Keratinocyte (primary cell): ENCODE results near the gene RTP2.

ENCODE experiments used
- CTCF ChIP-seq, 3 experiments: IDR thresholded peaks in 1 of 3; conservative IDR thresholded peaks in 1 of 3; optimal IDR thresholded peaks in 1 of 3; 2 replicates in 2 of 3; 3 replicates in 1 of 3; pipeline versions ENCODE3 to v1.5.1; 2011; ENCODE audit warnings: low read length in 3 of 3, mild to moderate bottlenecking in 3 of 3, moderate library complexity in 2 of 3, control low read depth in 1 of 3, inconsistent platforms in 1 of 3; ENCODE audit not compliant: insufficient read depth in 2 of 3; ENCODE audit errors: extremely low read depth in 1 of 3
- EZH2 ChIP-seq: IDR thresholded peaks from one replicate; pipeline ENCODE4 v1.6.1; 2012; ENCODE audit warnings: inconsistent platforms, mild to moderate bottlenecking, low read length, moderate library complexity

DNA sequence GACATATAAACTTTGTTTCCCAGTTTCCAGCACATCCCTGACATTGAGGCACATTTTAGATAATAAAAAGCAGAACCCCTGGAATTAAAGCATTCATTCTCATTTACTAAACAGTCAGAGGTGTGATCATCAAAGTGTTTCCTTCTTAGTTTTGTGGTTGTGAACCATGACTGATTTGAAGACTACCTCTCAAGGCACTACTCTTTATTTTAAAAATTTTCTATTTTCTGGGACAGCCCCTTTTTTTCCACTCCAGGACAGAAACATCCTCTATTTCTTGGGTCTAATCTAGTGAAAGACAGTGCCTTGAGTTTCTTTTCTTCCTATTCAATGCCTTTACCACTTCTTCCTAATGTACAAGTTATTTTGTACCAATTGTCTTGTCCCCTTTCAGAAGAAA is 37.3 kb downstream of the RTP2 start:
- TF ChIP-seq CTCF (optimal IDR thresholded peaks at IDR 0.05 in 1 of 3, IDR thresholded peaks at IDR 0.05 in 1 of 3, conservative IDR thresholded peaks at IDR 0.05 in 1 of 3; ENCODE audit: extremely low read depth in 1 of 3, insufficient read depth in 2 of 3, low read length in 3 of 3) (no peak), EZH2 (no peak)
